ENCODE data around the gene TMCC3.

The TMCC3 gene

DNA sequence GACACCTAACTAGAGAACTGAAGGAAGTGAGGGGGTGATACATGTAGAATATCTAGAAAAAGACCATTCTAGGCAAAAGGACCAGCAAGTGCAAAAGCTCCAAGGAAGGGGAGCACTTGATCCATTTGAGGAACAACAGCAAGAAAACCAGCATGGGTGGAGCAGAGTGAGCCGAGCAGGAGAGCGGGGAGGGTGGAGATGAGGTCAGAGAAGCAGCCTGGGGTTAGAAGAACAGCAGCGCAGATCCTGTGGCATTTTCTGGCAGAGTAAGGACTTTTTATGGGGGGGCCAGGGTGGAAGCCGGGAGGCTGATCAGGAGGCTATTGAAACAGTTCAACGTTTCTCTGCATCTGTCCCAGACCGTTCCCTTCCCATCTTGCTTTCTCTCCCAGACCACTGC lies 24.5 kb upstream of the TMCC3 start:
- POLR2A ChIA-PET (ENCODE audit: low non-redundant PET): no interaction called here
- TF ChIP-seq CTCF (conservative IDR thresholded peaks at IDR 0.05; ENCODE audit: low read depth): no peak
- H3K27ac ChIP-seq: no peak overlapping the region
- CTCF ChIA-PET: interaction anchor here (0.7 kb wide), 1 partner anchor 333 kb away, joined by 4 read pairs; no protein-coding TSS in a partner anchor
- DNase-seq (ENCODE audit: low spot score): no peak

GRCh38 chr12:94674051-94674451 lies 23.7 kb upstream of the TMCC3 start:
- POLR2A ChIA-PET (ENCODE audit: low non-redundant PET): no interaction called here
- H3K27ac ChIP-seq: no peak overlapping the region
- no peak for DNase-seq (ENCODE audit: low spot score)
- no peak for TF ChIP-seq CTCF (conservative IDR thresholded peaks at IDR 0.05; ENCODE audit: low read depth)
- CTCF ChIA-PET: interaction anchor here (0.6 kb wide), 1 partner anchor 29 kb away, joined by 4 read pairs; no protein-coding TSS in a partner anchor

DNA sequence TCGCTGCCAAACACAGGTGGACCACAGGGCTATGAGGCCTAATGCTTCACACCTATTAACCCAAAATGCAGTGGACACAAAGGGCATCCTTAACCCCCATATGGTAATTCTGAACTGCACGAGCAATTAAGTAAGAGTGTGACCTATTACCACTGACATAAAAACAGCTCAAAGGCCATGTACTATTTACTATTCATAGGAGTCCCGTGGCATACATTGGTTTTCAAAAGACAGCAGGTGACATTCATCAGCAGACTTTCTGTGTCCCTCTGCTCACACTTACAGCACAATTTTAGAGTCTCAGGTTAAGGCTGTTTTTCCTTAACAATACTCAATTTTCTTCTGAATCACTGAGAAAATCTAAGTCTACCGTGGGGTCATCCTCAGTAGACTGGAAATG lies 23.1 kb upstream of the TMCC3 start:
- ChIA-PET CTCF (interaction anchor here (0.5 to 0.6 kb wide), 2 partner anchors 28 to 1171 kb away, joined by 4 to 5 read pairs; no protein-coding TSS in a partner anchor), POLR2A (ENCODE audit: low non-redundant PET) (no interaction called here)
- no peak overlapping the region for H3K27ac ChIP-seq
- TF ChIP-seq CTCF (conservative IDR thresholded peaks at IDR 0.05; ENCODE audit: low read depth): no peak
- no peak for DNase-seq (ENCODE audit: low spot score)

DNA sequence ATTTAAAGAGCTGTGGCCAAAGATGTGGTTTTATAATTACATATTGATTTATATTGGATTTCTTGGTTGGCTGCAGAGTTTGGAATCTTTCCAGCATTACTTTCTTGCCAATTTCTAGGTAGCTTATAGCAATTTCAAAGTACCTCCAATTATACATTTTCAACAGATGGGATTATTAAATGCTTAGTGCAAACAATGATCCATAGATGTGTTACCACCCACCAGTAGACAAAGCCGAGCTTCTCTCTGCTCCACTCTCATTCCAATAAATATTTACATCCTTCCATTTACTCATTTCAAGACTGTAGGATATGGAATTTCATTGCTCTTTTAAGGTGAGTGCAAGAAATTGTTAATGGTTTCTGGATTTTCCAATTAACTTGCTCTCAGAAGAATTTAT lies 21.6 kb upstream of the TMCC3 start:
- no peak for TF ChIP-seq CTCF (conservative IDR thresholded peaks at IDR 0.05; ENCODE audit: low read depth)
- DNase-seq (ENCODE audit: low spot score): no peak
- ChIA-PET CTCF (no interaction called here), POLR2A (ENCODE audit: low non-redundant PET) (no interaction called here)
- H3K27ac ChIP-seq: no peak overlapping the region

- no peak for TF ChIP-seq CTCF (conservative IDR thresholded peaks at IDR 0.05; ENCODE audit: low read depth)
- no peak for DNase-seq (ENCODE audit: low spot score)
- ChIA-PET CTCF (no interaction called here), POLR2A (ENCODE audit: low non-redundant PET) (no interaction called here)
- no peak overlapping the region for H3K27ac ChIP-seq
These were observed 20.5 kb upstream of the TMCC3 start for GRCh38 chr12:94670898-94671297.

DNA sequence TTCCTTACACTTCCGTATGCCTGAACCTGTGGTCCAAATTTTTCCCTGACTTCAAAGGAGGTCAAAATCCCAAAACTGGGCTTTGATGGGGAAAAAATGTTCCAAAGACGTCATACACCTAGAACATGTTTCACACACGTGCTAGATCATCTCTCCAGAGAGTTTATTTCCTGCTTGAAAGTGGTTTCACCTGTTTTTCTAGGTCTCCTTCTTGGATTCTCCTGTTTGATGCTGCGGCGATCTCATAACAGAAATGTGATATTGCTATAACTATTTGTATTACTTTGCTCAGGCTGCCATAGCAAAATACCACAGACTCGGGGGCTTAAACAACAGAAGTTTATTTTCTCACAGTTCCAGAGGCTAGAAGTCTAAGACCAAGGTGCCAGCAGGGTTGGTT lies 19.7 kb upstream of the TMCC3 start:
- CTCF ChIA-PET: no interaction called here
- H3K27ac ChIP-seq: no peak overlapping the region
- POLR2A ChIA-PET (ENCODE audit: low non-redundant PET): no interaction called here
- TF ChIP-seq CTCF (conservative IDR thresholded peaks at IDR 0.05; ENCODE audit: low read depth): no peak
- no peak for DNase-seq (ENCODE audit: low spot score)
